Left ventricle myocardium inferior (tissue), 1 donor: ENCODE results near the gene SMS. TPM values are rescaled to one million over a fixed set of nuclear protein-coding genes. Genes with fewer than 3 reads are reported as not detected.

Experiments used
- DNase-seq: peaks from one replicate; pipeline ENCODE4 v3.0.0-alpha.2; 2020
- H3K27ac ChIP-seq: fragments of 200-600 bp; replicated peaks from 2 replicates; pipeline ENCODE4 v1.8.0; 2021
- H3K27me3 ChIP-seq: fragments of 200-600 bp; 2 replicates; pipeline ENCODE4 v1.8.0; 2021; ENCODE audit warnings: low read depth
- H3K36me3 ChIP-seq: fragments of 200-600 bp; 2 replicates; pipeline ENCODE4 v1.8.0; 2021
- H3K4me1 ChIP-seq: fragments of 200-600 bp; 2 replicates; pipeline ENCODE4 v1.8.0; 2021
- H3K4me3 ChIP-seq: fragments of 200-600 bp; 2 replicates; pipeline ENCODE4 v1.8.0; 2021; ENCODE audit warnings: mild to moderate bottlenecking, moderate library complexity
- H3K9me3 ChIP-seq: fragments of 200-600 bp; replicated peaks from 2 replicates; pipeline ENCODE4 v1.8.0; 2021
- CTCF ChIP-seq: fragments of 200-600 bp; IDR thresholded peaks from 2 replicates; pipeline ENCODE4 v1.8.0; 2021; ENCODE audit warnings: antibody characterized with exemption, mild to moderate bottlenecking, borderline replicate concordance
- intact Hi-C: fragments of 100-400 bp; cut with micrococcal nuclease; formaldehyde crosslinking; loops from one replicate; pipeline ENCODE4 v1.11.0; 2022
- total RNA-seq: library from RNA; stranded (reverse); fragmentation: NEBNext Ultra II Directional; extraction: Animal tissue kit (Norgen Biotek cat#: 25700); gene quantifications from one replicate; pipeline ENCODE4 v1.2.1, GENCODE V29; 2021
- donor health status: DM: no; HTN: yes; CAD: no; lungs with severe emphysema.

SMS gene
- total RNA-seq, 1 donor from 2014 or later: 46.8 TPM

GRCh38 chrX:21990832-21991231, 50.3 kb downstream of the SMS start:
- DNase-seq: no peak
- Histone ChIP-seq H3K36me3 (peaks cover 13% of the 10 kb centered on the region), H3K9me3 (no peaks in the 10 kb centered on the region), H3K27ac (no peak overlapping the region), H3K4me3 (no peak overlapping the region), H3K27me3 (no peaks in the 10 kb centered on the region), H3K4me1 (no peaks in the 10 kb centered on the region)
- no peak for TF ChIP-seq CTCF
- intact Hi-C loops: no loop called here

GRCh38 chrX:21991504-21991903, 51.0 kb downstream of the SMS start:
- H3K27ac ChIP-seq: no peak overlapping the region
- H3K9me3 ChIP-seq: no peaks in the 10 kb centered on the region
- H3K4me1 ChIP-seq: no peaks in the 10 kb centered on the region
- no peaks in the 10 kb centered on the region for H3K27me3 ChIP-seq
- intact Hi-C loops: no loop called here
- no peak for DNase-seq
- H3K4me3 ChIP-seq: no peak overlapping the region
- TF ChIP-seq CTCF: no peak
- H3K36me3 ChIP-seq: peaks cover 13% of the 10 kb centered on the region

GRCh38 chrX:21993265-21993664, 52.8 kb downstream of the SMS start:
- intact Hi-C loops: no loop called here
- DNase-seq: peak; percentile 18
- H3K9me3 ChIP-seq: no peaks in the 10 kb centered on the region
- peak overlapping the region; percentile 16 for H3K27ac ChIP-seq
- H3K4me3 ChIP-seq: no peak overlapping the region
- H3K27me3 ChIP-seq: no peaks in the 10 kb centered on the region
- peaks cover 13% of the 10 kb centered on the region for H3K36me3 ChIP-seq
- no peaks in the 10 kb centered on the region for H3K4me1 ChIP-seq
- TF ChIP-seq CTCF: no peak

- peaks cover 4% of the 10 kb centered on the region for H3K36me3 ChIP-seq
- no peaks in the 10 kb centered on the region for H3K27me3 ChIP-seq
- TF ChIP-seq CTCF: no peak
- intact Hi-C loops: no loop called here
- no peak overlapping the region for H3K4me3 ChIP-seq
- no peak overlapping the region for H3K27ac ChIP-seq
- H3K9me3 ChIP-seq: no peaks in the 10 kb centered on the region
- no peak for DNase-seq
- no peaks in the 10 kb centered on the region for H3K4me1 ChIP-seq
Observed at GRCh38 chrX:21996872-21997455, 56.5 kb downstream of the SMS start.

GRCh38 chrX:21998037-21998436, 57.5 kb downstream of the SMS start:
- Histone ChIP-seq H3K27ac (no peak overlapping the region), H3K4me3 (no peak overlapping the region), H3K4me1 (no peaks in the 10 kb centered on the region), H3K27me3 (no peaks in the 10 kb centered on the region), H3K9me3 (no peaks in the 10 kb centered on the region), H3K36me3 (peaks cover 4% of the 10 kb centered on the region)
- TF ChIP-seq CTCF: no peak
- no peak for DNase-seq
- intact Hi-C loops: no loop called here
